ENCODE data around the gene CREM. TPM values are rescaled to one million over a fixed set of nuclear protein-coding genes. Genes with fewer than 3 reads are reported as not detected.

Gene CREM
- total and polyA plus RNA-seq, 2 experiments from 2014 or later: 41.9 to 53.2 TPM

GRCh38 chr10:35167342-35167741 is 40.7 kb downstream of the CREM start:
- Histone ChIP-seq H3K9me2 (replicated peaks; ENCODE audit: insufficient read depth) (no peaks in the 10 kb centered on the region), H3K27me3 (no peaks in the 10 kb centered on the region), H3K4me3 (no peak overlapping the region), H3K4me2 (no peak overlapping the region), H3K36me3 (replicated peaks; ENCODE audit: insufficient read depth, low read depth) (no peaks in the 10 kb centered on the region), H3K79me2 (no peaks in the 10 kb centered on the region), H3K27ac (no peak overlapping the region), H3K9me3 (ENCODE audit: low read depth) (no peaks in the 10 kb centered on the region), H2AFZ (no peak overlapping the region), H3K4me1 (ENCODE audit: insufficient read depth) (no peaks in the 10 kb centered on the region), H4K20me1 (ENCODE audit: insufficient read depth, poor library complexity, severe bottlenecking) (no peaks in the 10 kb centered on the region)
- no peak for DNase-seq (ENCODE audit: low spot score)
- no peak for TF ChIP-seq EZH2 (IDR thresholded peaks at IDR 0.05; ENCODE audit: borderline replicate concordance)
- TF ChIP-seq CTCF (IDR thresholded peaks at IDR 0.05; ENCODE audit: poor library complexity): no peak
- no peak for TF ChIP-seq EZH2phosphoT487 (IDR thresholded peaks at IDR 0.05; ENCODE audit: low read depth, severe bottlenecking, unreplicated experiment)
- WGBS (ENCODE audit: low lambda C conversion rate, missing lambda C conversion rate): 92% methylated on average over 2 of the region's 2 CpGs

GRCh38 chr10:35172146-35172545 is 45.5 kb downstream of the CREM start:
- H3K4me1 ChIP-seq (ENCODE audit: insufficient read depth): no peaks in the 10 kb centered on the region
- no peaks in the 10 kb centered on the region for H3K36me3 ChIP-seq (replicated peaks; ENCODE audit: insufficient read depth, low read depth)
- no peak overlapping the region for H3K4me2 ChIP-seq
- H3K9me3 ChIP-seq (ENCODE audit: low read depth): no peaks in the 10 kb centered on the region
- WGBS (ENCODE audit: low lambda C conversion rate, missing lambda C conversion rate): 77% methylated on average over 1 of the region's 1 CpG
- H3K27me3 ChIP-seq: no peaks in the 10 kb centered on the region
- no peak for TF ChIP-seq EZH2phosphoT487 (IDR thresholded peaks at IDR 0.05; ENCODE audit: low read depth, severe bottlenecking, unreplicated experiment)
- H3K79me2 ChIP-seq: no peaks in the 10 kb centered on the region
- no peaks in the 10 kb centered on the region for H4K20me1 ChIP-seq (ENCODE audit: insufficient read depth, poor library complexity, severe bottlenecking)
- no peak overlapping the region for H3K27ac ChIP-seq
- no peak overlapping the region for H3K4me3 ChIP-seq
- no peaks in the 10 kb centered on the region for H3K9me2 ChIP-seq (replicated peaks; ENCODE audit: insufficient read depth)
- H2AFZ ChIP-seq: no peak overlapping the region
- DNase-seq (ENCODE audit: low spot score): no peak

GRCh38 chr10:35172574-35172973 is 45.9 kb downstream of the CREM start:
- no peaks in the 10 kb centered on the region for H3K27me3 ChIP-seq
- no peaks in the 10 kb centered on the region for H3K9me3 ChIP-seq (ENCODE audit: low read depth)
- H2AFZ ChIP-seq: no peak overlapping the region
- no peak for TF ChIP-seq CTCF (IDR thresholded peaks at IDR 0.05; ENCODE audit: poor library complexity)
- H3K27ac ChIP-seq: no peak overlapping the region
- H3K4me3 ChIP-seq: no peak overlapping the region
- DNase-seq (ENCODE audit: low spot score): no peak
- WGBS (ENCODE audit: low lambda C conversion rate, missing lambda C conversion rate): 69% methylated on average over 5 of the region's 5 CpGs
- H3K9me2 ChIP-seq (replicated peaks; ENCODE audit: insufficient read depth): no peaks in the 10 kb centered on the region
- H3K36me3 ChIP-seq (replicated peaks; ENCODE audit: insufficient read depth, low read depth): no peaks in the 10 kb centered on the region
- no peaks in the 10 kb centered on the region for H4K20me1 ChIP-seq (ENCODE audit: insufficient read depth, poor library complexity, severe bottlenecking)
- no peak overlapping the region for H3K4me2 ChIP-seq
- no peaks in the 10 kb centered on the region for H3K4me1 ChIP-seq (ENCODE audit: insufficient read depth)
- H3K79me2 ChIP-seq: no peaks in the 10 kb centered on the region

- Histone ChIP-seq H3K9me3 (ENCODE audit: low read depth) (no peaks in the 10 kb centered on the region), H3K4me1 (ENCODE audit: insufficient read depth) (no peaks in the 10 kb centered on the region), H3K27ac (peak overlapping the region; percentile 32), H2AFZ (no peak overlapping the region), H3K9me2 (replicated peaks; ENCODE audit: insufficient read depth) (no peaks in the 10 kb centered on the region), H3K36me3 (replicated peaks; ENCODE audit: insufficient read depth, low read depth) (no peaks in the 10 kb centered on the region), H3K27me3 (no peaks in the 10 kb centered on the region), H3K79me2 (no peaks in the 10 kb centered on the region), H3K4me3 (no peak overlapping the region), H3K4me2 (peak overlapping the region; percentile 47), H4K20me1 (ENCODE audit: insufficient read depth, poor library complexity, severe bottlenecking) (no peaks in the 10 kb centered on the region)
- DNase-seq (ENCODE audit: low spot score): peak; percentile 15
- no peak for TF ChIP-seq EZH2phosphoT487 (IDR thresholded peaks at IDR 0.05; ENCODE audit: low read depth, severe bottlenecking, unreplicated experiment)
- no peak for TF ChIP-seq CTCF (IDR thresholded peaks at IDR 0.05; ENCODE audit: poor library complexity)
- TF ChIP-seq EZH2 (IDR thresholded peaks at IDR 0.05; ENCODE audit: borderline replicate concordance): no peak
- WGBS (ENCODE audit: low lambda C conversion rate, missing lambda C conversion rate): 67% methylated on average over 9 of the region's 9 CpGs
These were observed 51.7 kb downstream of the CREM start for GRCh38 chr10:35178331-35178730.

All from hepatocyte (in vitro differentiated cells).